ELR (cell line): ENCODE results near the gene ZNF283.
A peak's percentile ranks its signal among the peaks of the same experiment; 100 is the strongest.
"Not testable (repeated sequence)": the region's sequence is repeated elsewhere in the genome, so short reads cannot be mapped to it uniquely, and the experiment has no call there.

Experiments used
- DNase-seq: peaks from one replicate; pipeline ENCODE4 v3.0.0-alpha.2; 2015; ENCODE audit warnings: low read depth

The ZNF283 gene

GRCh38 chr19:43799502-43800142 lies 27.5 kb upstream of the ZNF283 start:
- DNase-seq = peak; percentile 28

GRCh38 chr19:43802216-43802951 lies 24.7 kb upstream of the ZNF283 start, which contains the start of gene LYPD5:
LYPD5 (minus strand) TSS chr19:43802447; CDS start chr19:43802380, 67 bp downstream.
- DNase-seq = no peak

- no peak for DNase-seq
Observed at GRCh38 chr19:43804432-43804831, 22.7 kb upstream of the ZNF283 start.

- not testable (repeated sequence) for DNase-seq
Observed at GRCh38 chr19:43806401-43806800, 20.7 kb upstream of the ZNF283 start.

GRCh38 chr19:43806848-43807247 lies 20.3 kb upstream of the ZNF283 start:
- DNase-seq = peak; percentile 50

- DNase-seq = no peak
Observed at GRCh38 chr19:43807651-43808050, 19.5 kb upstream of the ZNF283 start.

- peak; percentile 80 for DNase-seq
Observed at GRCh38 chr19:43809762-43810696, 17.1 kb upstream of the ZNF283 start.

- no peak for DNase-seq
Observed at GRCh38 chr19:43811837-43812236, 15.3 kb upstream of the ZNF283 start.

GRCh38 chr19:43812259-43812658 lies 14.9 kb upstream of the ZNF283 start:
- DNase-seq = no peak

GRCh38 chr19:43812688-43813087 lies 14.4 kb upstream of the ZNF283 start:
- no peak for DNase-seq

- DNase-seq = no peak
Observed at GRCh38 chr19:43814663-43815352, 12.3 kb upstream of the ZNF283 start.

GRCh38 chr19:43817454-43817853 lies 9.7 kb upstream of the ZNF283 start:
- not testable (repeated sequence) for DNase-seq

GRCh38 chr19:43818500-43818899 lies 8.6 kb upstream of the ZNF283 start:
- DNase-seq = no peak

GRCh38 chr19:43820098-43820883 lies 6.8 kb upstream of the ZNF283 start:
- DNase-seq = peak; percentile 59

- no peak for DNase-seq
Observed at GRCh38 chr19:43820884-43821215, 6.3 kb upstream of the ZNF283 start.

- not testable (repeated sequence) for DNase-seq
Observed at GRCh38 chr19:43823856-43824255, 3.3 kb upstream of the ZNF283 start.

- DNase-seq = not testable (repeated sequence)
Observed at GRCh38 chr19:43824572-43824971, 2.5 kb upstream of the ZNF283 start.

GRCh38 chr19:43839139-43839538 lies 12.0 kb downstream of the ZNF283 start:
- no peak for DNase-seq

GRCh38 chr19:43842007-43842406 lies 14.9 kb downstream of the ZNF283 start:
- peak; percentile 12 for DNase-seq

GRCh38 chr19:43847246-43847645 lies 20.1 kb downstream of the ZNF283 start:
- DNase-seq = peak; percentile 1

- peak; percentile 13 for DNase-seq
Observed at GRCh38 chr19:43847884-43848283, 20.8 kb downstream of the ZNF283 start.
